GM21381 (cell line): ENCODE measurements around the gene RAB3B.
A peak's percentile ranks its signal among the peaks of the same experiment; 100 is the strongest.
"Not testable (repeated sequence)": the region's sequence is repeated elsewhere in the genome, so short reads cannot be mapped to it uniquely, and the experiment has no call there.

Experiments
- ATAC-seq: cut with Tn5 transposase; IDR thresholded peaks from one replicate; pipeline ENCODE4 v1.9.1; 2021; ENCODE audit warnings: mild to moderate bottlenecking, moderate library complexity; ENCODE audit not compliant: unreplicated experiment

Gene RAB3B

DNA sequence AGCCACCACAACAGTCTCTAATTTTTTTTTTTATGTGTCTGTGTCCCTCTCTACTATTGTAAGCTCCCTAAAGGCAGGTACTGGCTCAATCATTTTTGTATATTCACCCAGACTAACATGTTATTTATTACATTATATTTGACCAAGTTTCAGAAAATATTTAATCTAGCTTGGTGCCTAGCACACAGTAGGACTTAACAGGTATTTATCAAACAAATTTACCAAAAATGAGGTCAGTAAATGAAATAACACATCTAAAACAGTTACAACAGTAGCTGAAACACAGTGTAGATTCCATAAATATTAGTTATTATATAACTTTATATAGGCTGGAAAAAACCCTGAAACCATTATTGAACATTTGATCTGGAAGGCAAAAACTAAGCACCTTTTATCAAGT lies 114.7 kb downstream of the RAB3B start:
- ATAC-seq = no peak

DNA sequence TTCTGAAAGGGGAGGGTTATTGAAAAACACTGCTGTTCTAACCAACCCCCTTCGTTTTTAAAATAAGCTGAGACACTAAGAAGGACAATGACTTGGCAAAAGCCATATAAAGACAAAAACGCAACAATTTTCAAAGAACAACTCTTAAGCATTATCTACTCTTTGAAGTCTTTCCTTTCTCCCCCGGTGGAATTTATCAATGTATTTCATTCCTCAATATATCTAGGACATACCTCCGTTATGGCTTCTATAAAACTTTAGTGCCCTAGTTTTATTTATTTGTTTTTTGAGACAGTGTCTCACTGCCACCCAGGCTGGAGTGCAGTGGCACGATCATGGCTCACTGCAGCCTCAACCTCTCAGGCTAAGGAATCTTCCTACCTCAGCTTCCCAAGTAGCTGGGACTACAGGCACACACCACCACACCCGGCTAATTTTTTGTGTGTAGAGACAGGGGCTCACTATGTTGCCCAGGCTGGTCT lies 115.2 kb downstream of the RAB3B start:
- no peak for ATAC-seq

DNA sequence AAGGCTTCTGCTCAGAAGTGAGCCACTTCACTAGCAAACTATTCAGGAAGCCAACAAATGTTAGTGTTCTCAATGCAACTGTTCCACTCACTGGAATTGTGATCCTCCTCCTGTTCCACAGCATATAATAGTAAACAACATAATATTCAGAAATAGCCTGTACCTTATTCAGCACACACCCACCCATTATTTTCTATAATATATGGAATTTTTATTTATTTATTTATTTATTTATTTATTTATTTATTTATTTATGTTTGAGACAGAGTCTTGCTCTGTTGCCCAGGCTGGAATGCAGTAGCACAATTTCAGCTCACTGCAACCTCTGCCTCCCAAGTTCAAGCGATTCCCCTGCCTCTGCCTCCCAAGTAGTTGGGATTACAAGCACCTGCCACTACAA lies 117.2 kb downstream of the RAB3B start:
- ATAC-seq = not testable (repeated sequence)

DNA sequence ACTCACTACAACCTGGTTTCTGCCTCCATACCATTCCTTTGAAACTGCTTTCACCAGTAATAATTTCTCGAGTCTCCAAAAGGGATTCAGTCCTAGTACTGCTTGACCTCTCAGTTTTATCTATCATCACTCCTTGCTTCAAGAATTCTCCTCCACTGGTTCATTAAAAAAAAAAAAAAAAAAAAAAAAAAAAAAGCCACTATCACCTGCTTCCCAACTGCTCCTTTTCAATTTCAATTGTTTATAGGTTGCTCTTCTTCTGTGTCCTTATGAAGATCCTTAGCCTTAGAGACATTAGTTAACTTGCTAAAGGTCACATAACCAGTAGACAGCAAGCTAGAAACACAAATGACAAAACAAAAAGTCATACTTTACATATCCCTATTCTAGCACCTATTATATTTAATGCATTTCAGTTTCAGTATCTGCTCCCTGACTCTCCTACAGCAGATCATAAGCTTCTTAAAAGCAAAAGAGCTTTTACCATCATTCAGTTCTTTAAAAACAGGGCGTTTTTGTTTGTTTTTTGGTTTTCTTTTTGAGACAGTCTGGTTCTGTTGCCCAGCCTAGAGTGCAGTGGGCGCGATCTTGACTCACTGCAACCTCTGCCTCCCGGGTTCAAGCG lies 119.0 kb downstream of the RAB3B start:
- no peak for ATAC-seq

DNA sequence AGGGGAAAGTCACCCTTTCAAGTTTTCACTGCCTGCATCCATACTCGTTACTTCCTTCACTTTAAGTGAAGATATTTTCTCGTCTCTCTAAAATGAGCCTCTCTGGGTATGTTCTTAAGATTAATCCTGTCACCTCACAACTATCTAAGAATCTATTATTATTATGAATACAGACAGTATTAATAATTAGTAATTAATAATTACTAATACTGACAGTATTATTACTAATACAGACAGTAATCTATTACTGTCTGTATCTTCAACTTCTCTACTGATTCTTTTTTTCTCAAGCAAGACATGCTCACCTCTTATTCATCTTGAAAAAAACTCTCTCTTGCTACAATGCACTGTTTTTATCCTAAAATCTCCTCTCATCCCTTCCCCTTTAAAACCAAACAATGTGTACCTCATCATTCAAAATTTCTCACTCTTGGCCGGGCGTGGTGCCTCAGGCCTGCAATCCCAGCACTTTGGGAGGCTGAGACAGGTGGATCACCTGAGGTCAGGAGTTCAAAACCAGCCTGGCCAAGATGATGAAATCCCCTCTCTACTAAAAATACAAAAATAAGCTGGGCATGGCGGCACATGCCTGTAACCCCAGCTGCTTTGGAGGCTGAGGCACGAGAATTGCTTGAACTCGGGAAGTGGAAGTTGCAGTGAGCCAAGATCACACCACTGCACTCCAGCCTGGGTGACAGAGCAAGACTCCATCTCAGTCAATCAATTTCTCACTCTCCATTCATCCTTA lies 119.7 kb downstream of the RAB3B start:
- ATAC-seq = no peak

DNA sequence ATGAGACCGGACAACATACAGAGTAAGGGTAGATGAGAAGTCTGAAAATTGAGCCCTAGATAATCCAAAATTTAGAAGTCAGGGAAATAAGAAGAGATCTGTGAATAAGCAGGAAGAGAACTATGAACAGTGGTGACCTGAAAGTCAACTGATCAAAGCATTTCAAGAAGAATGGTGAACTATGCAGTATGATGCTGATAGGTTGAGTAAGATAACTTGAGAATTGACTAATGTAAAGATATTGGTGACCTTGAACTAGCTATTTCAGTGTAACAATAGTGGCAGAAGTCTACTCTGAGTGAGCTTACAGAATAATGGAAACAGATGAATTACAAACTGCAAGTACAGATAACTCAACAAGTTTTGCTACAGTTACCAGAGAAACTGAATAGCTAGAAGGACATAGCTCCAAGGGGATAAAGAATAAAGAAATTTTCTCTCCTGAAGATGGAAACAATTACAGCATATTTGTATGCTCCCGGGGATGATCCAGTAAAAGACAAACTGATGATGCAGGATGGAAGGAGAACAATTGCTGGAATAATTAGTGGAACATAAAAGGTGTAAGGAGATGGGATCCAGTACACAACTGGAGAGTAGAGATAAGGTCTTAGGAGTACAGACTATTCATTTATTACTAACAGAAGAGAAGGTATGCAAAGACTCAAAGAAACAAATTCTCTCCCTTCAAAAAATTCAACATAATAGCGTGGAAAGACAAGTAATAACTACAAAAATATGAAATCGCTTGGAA lies 122.8 kb downstream of the RAB3B start:
- no peak for ATAC-seq

DNA sequence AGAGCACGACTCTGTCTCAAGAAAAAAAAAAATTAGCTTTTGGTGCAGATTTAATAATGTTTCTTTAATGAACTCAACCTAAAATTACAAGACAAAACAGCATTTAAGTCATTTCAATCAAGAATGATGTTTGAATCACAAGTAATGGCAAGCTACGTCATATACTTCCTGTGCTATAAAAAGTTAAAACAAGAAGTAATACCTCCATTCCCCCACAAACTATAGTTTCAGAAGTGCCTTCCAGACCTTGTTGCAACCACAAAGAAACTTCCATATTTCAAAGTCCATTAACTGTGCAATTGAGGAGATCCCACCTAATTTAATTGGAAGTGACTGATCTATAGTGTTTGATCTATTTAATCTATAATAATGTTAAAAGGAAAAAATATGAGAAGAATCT lies 127.1 kb downstream of the RAB3B start:
- peak; percentile 73 for ATAC-seq

DNA sequence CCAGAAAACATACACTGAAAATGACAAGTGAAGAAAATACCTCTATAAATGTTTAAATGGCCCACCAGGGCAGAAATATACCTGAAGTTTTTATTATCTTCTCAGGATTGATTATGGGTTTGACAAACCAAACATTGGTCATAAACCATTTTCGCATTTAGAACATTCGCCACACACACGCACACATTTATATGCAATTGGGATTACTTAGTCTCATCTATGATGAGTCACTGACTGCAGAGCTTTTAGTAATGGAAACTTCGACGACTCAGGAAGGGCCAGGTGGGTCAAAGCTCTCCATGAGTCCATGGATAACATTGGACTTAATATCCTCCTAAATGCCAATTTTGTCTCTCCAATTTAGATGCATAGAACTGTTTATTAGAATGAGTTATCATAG lies 128.8 kb downstream of the RAB3B start:
- ATAC-seq = no peak

DNA sequence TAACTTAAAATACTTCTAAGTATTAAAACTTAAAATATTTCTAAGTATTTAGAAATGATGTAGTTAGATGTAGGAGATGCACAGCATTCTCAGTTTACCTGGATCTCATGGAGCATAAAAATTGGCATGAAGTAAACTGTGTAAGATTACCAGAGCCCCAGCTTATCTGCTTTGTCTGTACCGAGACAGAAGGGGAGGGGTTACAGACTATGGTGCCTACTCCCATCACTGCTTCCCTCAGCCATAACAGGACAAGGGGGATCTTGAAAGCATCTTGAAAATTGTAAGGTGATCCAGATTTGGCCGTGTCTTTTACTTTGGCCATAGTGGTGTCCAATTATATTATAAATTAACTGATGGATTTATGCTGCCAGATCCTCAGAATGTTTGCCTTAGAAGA lies 130.8 kb downstream of the RAB3B start:
- ATAC-seq = no peak

DNA sequence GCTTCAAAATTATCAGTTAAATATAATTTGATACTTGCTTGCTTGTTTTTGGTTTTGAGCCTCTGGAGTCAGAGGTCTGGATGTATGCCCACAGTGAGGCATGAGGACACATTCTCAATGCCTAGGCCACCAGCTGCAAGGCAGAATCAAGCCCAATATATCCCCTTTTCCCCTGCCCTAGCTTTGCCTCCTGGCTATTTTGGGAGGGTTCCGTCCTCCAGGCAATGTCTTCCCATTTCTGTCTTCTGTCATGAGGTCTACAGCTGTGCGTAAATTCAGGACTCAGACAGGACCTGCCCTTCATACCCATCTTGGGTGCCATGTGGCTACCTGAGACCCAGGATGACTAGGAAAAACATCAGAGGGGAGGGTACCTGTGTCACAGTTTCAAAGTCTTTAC lies 131.2 kb downstream of the RAB3B start:
- ATAC-seq = no peak

DNA sequence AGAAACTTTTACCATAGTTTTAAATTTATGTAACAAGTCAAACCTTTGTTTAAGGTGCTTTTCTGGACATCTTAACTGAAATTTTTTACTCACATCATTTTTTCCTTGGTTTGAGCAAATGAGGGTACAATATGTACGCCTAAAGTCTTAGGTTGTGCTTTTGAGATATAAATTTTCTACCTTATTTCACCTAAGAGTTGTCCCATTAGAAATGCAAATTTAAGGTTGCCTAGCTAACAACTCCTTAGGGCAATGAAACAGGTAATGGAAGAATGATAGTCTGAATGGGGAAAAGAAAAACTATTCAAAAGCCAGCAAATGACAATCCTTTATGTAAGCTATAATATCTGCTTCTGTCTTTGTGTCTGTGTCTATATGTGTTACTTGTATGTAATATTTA lies 131.6 kb downstream of the RAB3B start:
- no peak for ATAC-seq
